ENCODE measurements around the gene CAPN7.

CAPN7 gene

GRCh38 chr3:15258720-15259119 is 52.7 kb downstream of the CAPN7 start:
- H3K36me3 ChIP-seq (replicated peaks; ENCODE audit: insufficient read depth, low read length) = no peaks in the 10 kb centered on the region; the same call in 1 of the 2 replicates
- no peak overlapping the region for H3K27ac ChIP-seq (ENCODE audit: low read length)
- no peaks in the 10 kb centered on the region for H3K27me3 ChIP-seq (replicated peaks; ENCODE audit: insufficient read depth, low read length)
- H3K4me3 ChIP-seq (ENCODE audit: low read length) = no peak overlapping the region
- H3K9ac ChIP-seq (ENCODE audit: low read length) = no peak overlapping the region
- no peaks in the 10 kb centered on the region for H3K4me1 ChIP-seq (ENCODE audit: low read length)
- H3K9me3 ChIP-seq (replicated peaks; ENCODE audit: insufficient read depth, low read length) = no peaks in the 10 kb centered on the region
- TF ChIP-seq EZH2 (optimal IDR thresholded peaks at IDR 0.05; ENCODE audit: low read depth, low read length) (no peak), EZH2phosphoT487 (IDR thresholded peaks at IDR 0.05; ENCODE audit: low read length) (no peak)
- TF ChIP-seq, protein P1, sequence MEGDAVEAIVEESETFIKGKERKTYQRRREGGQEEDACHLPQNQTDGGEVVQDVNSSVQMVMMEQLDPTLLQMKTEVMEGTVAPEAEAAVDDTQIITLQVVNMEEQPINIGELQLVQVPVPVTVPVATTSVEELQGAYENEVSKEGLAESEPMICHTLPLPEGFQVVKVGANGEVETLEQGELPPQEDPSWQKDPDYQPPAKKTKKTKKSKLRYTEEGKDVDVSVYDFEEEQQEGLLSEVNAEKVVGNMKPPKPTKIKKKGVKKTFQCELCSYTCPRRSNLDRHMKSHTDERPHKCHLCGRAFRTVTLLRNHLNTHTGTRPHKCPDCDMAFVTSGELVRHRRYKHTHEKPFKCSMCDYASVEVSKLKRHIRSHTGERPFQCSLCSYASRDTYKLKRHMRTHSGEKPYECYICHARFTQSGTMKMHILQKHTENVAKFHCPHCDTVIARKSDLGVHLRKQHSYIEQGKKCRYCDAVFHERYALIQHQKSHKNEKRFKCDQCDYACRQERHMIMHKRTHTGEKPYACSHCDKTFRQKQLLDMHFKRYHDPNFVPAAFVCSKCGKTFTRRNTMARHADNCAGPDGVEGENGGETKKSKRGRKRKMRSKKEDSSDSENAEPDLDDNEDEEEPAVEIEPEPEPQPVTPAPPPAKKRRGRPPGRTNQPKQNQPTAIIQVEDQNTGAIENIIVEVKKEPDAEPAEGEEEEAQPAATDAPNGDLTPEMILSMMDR (IDR thresholded peaks at IDR 0.05; ENCODE audit: low read length) = no peak
- no peak overlapping the region for H3K4me2 ChIP-seq (ENCODE audit: low read depth, low read length)
- H3F3A ChIP-seq (ENCODE audit: insufficient read depth, low read length) = no peaks in the 10 kb centered on the region
- no peaks in the 10 kb centered on the region for H4K20me1 ChIP-seq (ENCODE audit: insufficient read depth, low read length)
- no peaks in the 10 kb centered on the region for H3K79me2 ChIP-seq (ENCODE audit: low read length)
- no peaks in the 10 kb centered on the region for H3K9me2 ChIP-seq (replicated peaks; ENCODE audit: insufficient read depth, low read length)
- no peak for DNase-seq
- H2AFZ ChIP-seq (ENCODE audit: low read length) = no peak overlapping the region

DNA sequence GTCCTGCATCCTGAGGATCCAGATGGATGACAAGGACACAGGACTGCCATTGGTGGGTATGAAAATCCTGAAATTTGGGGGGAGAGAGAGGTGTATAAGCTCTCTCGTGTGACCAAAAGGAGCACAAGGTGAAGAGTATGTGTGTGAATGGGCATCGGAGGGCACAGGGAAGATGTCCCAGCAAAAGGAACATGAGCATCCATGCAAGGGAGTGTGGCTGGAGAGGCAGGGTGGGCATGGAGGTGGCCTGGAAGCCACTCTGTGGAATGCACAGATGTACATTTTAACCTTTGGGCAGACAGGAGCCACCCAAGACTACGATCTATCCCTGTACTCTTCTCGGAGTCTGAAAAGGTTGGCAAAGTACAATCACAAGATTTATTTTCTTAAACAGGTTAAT is 54.5 kb downstream of the CAPN7 start:
- H3K4me3 ChIP-seq (ENCODE audit: low read length) = no peak overlapping the region
- H3K9ac ChIP-seq (ENCODE audit: low read length) = no peak overlapping the region
- H3K36me3 ChIP-seq (replicated peaks; ENCODE audit: insufficient read depth, low read length) = no peaks in the 10 kb centered on the region; the same call in 1 of the 2 replicates
- no peaks in the 10 kb centered on the region for H3K79me2 ChIP-seq (ENCODE audit: low read length)
- DNase-seq = no peak
- no peaks in the 10 kb centered on the region for H3K9me3 ChIP-seq (replicated peaks; ENCODE audit: insufficient read depth, low read length)
- TF ChIP-seq, protein P1 (IDR thresholded peaks at IDR 0.05; ENCODE audit: low read length) = no peak
- TF ChIP-seq EZH2phosphoT487 (IDR thresholded peaks at IDR 0.05; ENCODE audit: low read length) (no peak), EZH2 (optimal IDR thresholded peaks at IDR 0.05; ENCODE audit: low read depth, low read length) (no peak)
- H3F3A ChIP-seq (ENCODE audit: insufficient read depth, low read length) = no peaks in the 10 kb centered on the region
- no peak overlapping the region for H3K27ac ChIP-seq (ENCODE audit: low read length)
- no peaks in the 10 kb centered on the region for H3K27me3 ChIP-seq (replicated peaks; ENCODE audit: insufficient read depth, low read length)
- H4K20me1 ChIP-seq (ENCODE audit: insufficient read depth, low read length) = no peaks in the 10 kb centered on the region
- no peak overlapping the region for H2AFZ ChIP-seq (ENCODE audit: low read length)
- no peak overlapping the region for H3K4me2 ChIP-seq (ENCODE audit: low read depth, low read length)
- H3K9me2 ChIP-seq (replicated peaks; ENCODE audit: insufficient read depth, low read length) = no peaks in the 10 kb centered on the region
- no peaks in the 10 kb centered on the region for H3K4me1 ChIP-seq (ENCODE audit: low read length)

DNA sequence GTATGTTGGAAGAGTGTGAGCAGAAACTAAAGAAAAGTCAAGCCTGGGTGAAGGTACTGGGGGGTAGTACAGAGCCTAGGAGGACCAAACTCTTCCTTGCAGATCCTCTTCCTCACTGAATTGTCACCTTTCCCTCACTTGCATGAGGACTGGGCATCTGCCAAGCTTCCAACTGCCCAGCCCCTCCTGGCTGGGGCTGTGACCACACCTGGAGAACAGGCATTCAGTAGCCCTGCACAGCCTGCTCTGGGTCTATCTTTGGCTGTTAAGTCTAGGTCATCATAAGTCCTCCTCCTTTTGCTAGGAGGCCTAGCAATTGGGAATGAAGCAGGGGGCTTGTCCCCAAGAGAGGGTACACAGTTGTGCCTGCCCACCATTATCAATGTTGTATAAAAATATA is 55.2 kb downstream of the CAPN7 start:
- no peak for DNase-seq
- TF ChIP-seq EZH2phosphoT487 (IDR thresholded peaks at IDR 0.05; ENCODE audit: low read length) = no peak
- TF ChIP-seq, protein P1 (IDR thresholded peaks at IDR 0.05; ENCODE audit: low read length) = no peak
- no peak for TF ChIP-seq EZH2 (optimal IDR thresholded peaks at IDR 0.05; ENCODE audit: low read depth, low read length)
- Histone ChIP-seq H3F3A (ENCODE audit: insufficient read depth, low read length) (no peaks in the 10 kb centered on the region), H3K4me3 (ENCODE audit: low read length) (no peak overlapping the region), H3K4me2 (ENCODE audit: low read depth, low read length) (no peak overlapping the region), H3K9me3 (replicated peaks; ENCODE audit: insufficient read depth, low read length) (no peaks in the 10 kb centered on the region), H3K79me2 (ENCODE audit: low read length) (no peaks in the 10 kb centered on the region), H2AFZ (ENCODE audit: low read length) (no peak overlapping the region), H4K20me1 (ENCODE audit: insufficient read depth, low read length) (no peaks in the 10 kb centered on the region), H3K36me3 (replicated peaks; ENCODE audit: insufficient read depth, low read length) (no peaks in the 10 kb centered on the region), H3K4me1 (ENCODE audit: low read length) (no peaks in the 10 kb centered on the region), H3K9ac (ENCODE audit: low read length) (no peak overlapping the region), H3K9me2 (replicated peaks; ENCODE audit: insufficient read depth, low read length) (no peaks in the 10 kb centered on the region), H3K27ac (ENCODE audit: low read length) (no peak overlapping the region), H3K27me3 (replicated peaks; ENCODE audit: insufficient read depth, low read length) (no peaks in the 10 kb centered on the region)
